Stimulated activated CD8-positive, alpha-beta memory T cell treated with anti-CD3 and anti-CD28 coated beads, Interleukin-4, amount 100 ng/mL, for 4 hours (primary cell): Measurements from ENCODE around the gene WDFY2.

Experiments used
- DNase-seq, 2 donors: peaks; one replicate each; pipeline ENCODE4 v3.0.0-alpha.2; 2020; ENCODE audit warnings: low read depth in 2 of 2, low spot score in 1 of 2

The WDFY2 gene

DNA sequence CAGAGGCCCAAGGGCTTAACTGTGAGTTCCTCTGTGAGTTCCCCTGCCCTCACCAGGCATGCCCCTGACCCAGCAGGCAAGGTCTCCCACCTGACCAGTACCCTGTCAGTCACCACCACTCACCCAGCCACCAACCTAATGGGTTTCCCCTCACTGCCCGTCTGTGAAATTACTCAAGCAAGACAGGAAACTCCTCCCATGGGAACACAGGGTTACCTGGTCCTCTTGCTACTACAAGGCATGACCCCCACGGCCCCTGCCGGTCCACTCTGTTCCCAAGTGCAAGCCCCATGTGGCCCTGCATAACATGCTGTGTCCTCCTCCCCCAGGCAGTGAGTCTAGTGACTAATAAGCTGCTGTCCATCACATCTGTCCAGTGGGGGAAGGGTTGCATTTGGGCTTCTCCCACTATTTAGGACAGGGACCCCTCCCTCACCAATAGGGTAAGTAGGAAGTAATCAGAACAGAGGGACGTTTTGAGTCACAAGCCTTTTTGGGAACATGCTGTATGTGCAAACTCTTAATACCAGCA, 227.7 kb downstream of the WDFY2 start:
- no peak for DNase-seq

DNA sequence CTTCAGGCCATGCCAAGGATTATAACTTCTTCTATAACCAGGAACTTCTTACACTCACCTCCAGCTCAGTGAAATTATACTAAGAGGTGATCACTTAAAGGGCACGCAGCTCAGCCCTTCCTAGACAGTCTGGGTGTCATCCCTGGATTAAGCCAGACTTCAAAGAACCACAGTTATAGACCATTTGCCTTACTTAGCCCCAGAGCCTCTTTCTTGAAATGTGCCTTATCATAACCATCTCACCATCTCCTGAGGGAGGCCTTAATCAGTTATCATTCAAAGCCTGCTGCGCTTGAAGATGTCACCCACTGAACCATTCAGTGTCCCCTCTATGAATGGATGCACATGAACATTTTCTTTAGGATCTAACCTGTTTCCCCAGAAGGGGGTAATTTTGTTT, 229.8 kb downstream of the WDFY2 start:
- DNase-seq = no peak

DNA sequence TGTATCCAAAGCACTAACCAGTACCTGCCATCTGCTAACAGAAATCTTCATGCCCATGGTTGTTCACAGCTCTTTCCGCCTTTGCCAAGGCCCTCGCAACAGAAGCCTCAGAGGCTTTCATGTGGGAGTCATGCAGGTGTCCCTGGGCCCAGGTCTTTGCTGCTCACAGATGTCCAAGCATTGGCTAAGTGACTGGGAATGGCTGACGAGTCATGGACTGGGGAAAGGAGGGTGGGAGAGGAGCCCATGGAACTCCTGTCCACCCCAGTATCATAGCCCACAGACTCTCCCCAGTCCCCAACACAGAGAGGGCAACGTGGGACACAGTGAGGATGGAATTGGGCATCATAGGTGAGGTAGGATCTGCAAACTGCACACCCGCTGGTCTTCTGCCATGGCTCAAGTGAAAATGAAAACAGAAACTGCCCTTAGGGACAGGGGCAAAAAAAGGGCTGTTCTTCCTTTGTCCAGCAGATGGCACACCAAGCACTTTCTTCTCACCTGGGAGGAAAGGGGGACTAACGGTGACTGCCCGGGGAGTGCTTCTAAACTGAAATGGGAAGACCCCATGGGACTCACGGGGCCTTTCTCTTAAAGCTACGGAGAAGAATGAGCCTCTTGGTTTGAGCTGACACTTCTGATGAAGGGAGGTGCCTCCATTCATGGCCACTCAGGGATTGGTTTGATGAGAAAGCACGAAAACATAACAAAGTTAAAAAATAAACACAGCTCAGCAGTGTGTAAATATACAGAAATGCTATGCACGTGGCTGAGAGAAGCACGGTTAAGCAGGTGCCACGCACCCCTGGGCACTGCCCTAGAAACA, 230.8 kb downstream of the WDFY2 start:
- DNase-seq = peak; percentile 57 to 58

DNA sequence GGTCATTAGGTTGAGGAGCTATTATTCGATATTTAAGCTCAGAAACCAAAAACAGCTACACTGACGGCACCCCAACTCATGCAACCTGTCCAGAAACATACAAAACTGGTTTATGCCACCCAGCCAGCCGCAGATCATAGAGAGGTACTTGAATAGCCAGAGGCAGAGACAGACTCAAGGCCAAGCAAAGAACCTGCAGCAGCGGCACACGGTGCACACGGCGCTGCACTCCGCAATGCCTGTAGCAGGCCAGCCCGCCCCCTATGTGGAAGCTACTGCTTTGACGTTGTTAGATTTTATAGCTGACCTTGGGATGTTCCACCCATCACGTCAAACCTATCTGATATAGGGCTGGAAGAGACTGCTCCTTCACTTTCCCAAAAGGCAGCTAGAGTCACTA, 231.6 kb downstream of the WDFY2 start:
- no peak for DNase-seq

DNA sequence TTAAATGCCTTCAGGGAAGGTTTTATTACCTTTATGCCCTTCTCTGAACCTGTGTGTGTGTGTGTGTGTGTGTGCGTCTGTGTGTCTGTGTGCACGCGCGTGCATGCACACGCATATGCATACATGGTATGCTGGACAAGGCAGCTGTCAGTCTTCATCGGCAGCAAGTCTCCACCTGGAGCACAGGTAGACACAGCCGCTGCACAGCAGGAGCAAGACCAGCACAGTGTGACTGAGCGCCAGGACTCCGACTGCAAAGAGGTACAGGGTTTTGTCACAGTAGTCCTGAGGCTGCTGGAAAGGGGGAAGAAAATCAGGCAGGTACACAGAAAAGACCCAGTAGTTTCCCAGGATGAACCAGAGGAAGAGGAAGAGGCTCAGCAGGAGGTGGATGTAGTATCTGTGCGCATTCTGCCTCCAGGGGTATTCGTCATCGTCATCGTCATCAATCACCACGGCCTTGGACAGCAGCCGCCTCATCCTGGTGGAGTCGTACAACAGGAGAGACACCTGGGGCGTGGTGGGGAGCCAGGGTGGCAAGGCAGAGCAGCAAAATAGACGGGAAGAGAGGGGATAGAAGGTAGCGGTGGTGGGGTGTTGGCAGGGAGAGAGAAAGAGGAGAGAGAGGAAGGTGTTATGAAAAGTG, 232.5 kb downstream of the WDFY2 start:
- no peak for DNase-seq
